GM21619 (cell line): ENCODE results near the gene ARL16.

Experiments used
- ATAC-seq: cut with Tn5 transposase; IDR thresholded peaks from one replicate; pipeline ENCODE4 v1.9.1; 2021; ENCODE audit not compliant: unreplicated experiment

The ARL16 gene

GRCh38 chr17:81713004-81713555 is 29.5 kb upstream of the ARL16 start:
- ATAC-seq = no peak

- peak; percentile 14 for ATAC-seq
These were observed 28.9 kb upstream of the ARL16 start for GRCh38 chr17:81712468-81713003.

GRCh38 chr17:81711814-81712467 is 28.3 kb upstream of the ARL16 start, which contains the start of gene SLC25A10:
SLC25A10 (plus strand) TSS chr17:81712284; CDS start chr17:81712427, 143 bp downstream.
- peak; percentile 65 for ATAC-seq

- ATAC-seq = no peak
These were observed 27.1 kb upstream of the ARL16 start for GRCh38 chr17:81710514-81711308.

GRCh38 chr17:81708739-81709185 is 25.2 kb upstream of the ARL16 start:
- no peak for ATAC-seq

DNA sequence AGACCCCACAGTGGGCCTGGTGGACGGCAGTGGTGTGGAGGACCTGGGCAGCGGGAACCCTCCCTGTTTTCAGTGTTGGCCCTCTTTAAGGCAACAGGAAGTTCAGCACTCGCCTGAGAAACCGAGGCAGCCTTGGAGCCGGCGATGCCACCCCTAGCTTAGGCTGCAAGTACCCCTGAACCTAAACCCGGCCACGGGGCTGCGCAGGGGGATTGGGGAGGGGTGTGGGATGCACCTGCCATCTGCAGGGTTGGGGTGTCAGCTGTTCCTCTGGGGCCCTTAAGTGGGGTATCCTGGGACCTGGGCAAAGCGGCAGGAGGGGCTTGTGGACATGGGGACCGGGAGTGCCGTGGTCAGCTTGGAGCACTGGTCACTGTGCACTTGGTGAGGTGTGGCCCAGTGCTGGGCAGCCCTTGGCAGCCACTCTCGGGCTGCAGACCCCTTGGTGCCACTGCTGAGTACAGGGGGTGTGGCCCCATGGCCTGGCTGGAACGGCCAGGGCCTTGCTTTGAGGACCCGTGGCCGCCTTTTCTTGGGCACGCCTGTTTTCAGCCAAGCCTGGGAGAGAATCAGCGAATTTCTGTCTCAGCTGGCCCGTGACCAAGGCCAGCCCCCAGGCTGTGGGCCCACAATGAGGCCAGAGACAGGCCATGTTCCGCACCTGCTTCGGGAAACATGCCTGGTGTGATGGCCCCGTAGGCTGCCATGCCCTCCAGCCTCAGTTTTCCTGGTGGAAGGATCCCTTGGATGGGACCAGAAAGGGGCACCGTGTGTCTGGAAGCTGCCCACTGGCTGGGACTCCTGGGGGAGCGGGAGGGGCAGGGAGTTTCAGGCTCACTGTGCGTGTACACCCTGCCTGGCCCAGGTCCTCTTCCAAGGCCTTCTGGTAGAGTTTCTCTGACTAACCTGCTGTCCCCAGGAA is 24.4 kb upstream of the ARL16 start:
- no peak for ATAC-seq

DNA sequence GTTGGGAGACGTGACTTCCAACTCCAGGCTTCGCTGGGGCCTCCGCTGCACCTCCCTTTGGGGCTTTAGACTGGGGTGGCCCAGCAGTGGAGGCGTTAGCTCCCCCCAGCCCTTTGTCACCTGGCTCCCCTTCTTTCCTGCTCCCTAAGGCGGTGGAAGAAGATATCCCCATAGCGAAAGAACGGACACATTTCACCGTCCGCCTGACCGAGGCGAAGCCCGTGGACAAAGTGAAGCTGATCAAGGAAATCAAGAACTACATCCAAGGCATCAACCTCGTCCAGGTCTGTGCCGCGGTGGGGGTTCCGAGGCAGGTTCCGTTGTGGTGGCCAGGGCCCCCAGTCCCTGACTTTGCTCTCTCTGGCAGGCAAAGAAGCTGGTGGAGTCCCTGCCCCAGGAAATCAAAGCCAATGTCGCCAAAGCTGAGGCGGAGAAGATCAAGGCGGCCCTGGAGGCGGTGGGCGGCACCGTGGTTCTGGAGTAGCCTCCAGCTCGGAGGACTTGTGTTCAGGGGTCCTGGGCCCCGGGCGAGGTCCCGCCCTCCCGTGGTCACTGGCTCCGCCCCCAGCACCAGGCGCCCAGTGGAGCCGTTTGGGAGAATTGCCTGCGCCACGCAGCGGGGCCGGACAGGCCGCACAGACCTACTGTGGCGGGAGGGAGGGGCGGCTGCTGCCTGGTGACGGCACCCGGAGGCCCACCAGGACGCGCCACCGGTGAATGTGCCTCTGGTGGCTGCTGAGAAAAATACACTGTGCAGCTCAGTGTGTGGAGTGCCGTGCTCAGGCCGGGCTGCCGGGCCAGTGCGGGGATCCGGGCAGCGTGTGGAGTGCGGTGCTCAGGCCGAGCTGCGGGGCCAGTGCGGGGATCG is 23.4 kb upstream of the ARL16 start:
- no peak for ATAC-seq

DNA sequence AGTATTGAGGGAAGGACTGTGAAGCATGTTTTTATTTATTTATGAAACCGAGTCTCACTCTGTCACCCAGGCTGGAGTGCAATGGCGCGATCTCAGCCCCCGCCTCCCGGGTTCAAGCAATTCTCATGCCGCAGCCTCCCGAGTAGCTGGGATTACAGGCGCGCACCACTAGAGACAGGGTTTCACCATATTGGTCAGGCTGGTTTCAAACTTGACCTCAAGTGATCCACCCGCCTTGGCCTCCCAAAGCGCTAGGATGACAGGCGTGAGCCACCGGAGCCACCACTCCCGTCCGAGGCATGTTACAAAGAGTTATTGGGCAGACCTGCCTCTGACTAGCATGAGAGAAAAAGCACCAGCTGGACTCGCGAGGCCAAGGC is 22.6 kb upstream of the ARL16 start:
- ATAC-seq = no peak

GRCh38 chr17:81705518-81706231 is 22.1 kb upstream of the ARL16 start:
- no peak for ATAC-seq

- no peak for ATAC-seq
These were observed 20.4 kb upstream of the ARL16 start for GRCh38 chr17:81703747-81704654.

DNA sequence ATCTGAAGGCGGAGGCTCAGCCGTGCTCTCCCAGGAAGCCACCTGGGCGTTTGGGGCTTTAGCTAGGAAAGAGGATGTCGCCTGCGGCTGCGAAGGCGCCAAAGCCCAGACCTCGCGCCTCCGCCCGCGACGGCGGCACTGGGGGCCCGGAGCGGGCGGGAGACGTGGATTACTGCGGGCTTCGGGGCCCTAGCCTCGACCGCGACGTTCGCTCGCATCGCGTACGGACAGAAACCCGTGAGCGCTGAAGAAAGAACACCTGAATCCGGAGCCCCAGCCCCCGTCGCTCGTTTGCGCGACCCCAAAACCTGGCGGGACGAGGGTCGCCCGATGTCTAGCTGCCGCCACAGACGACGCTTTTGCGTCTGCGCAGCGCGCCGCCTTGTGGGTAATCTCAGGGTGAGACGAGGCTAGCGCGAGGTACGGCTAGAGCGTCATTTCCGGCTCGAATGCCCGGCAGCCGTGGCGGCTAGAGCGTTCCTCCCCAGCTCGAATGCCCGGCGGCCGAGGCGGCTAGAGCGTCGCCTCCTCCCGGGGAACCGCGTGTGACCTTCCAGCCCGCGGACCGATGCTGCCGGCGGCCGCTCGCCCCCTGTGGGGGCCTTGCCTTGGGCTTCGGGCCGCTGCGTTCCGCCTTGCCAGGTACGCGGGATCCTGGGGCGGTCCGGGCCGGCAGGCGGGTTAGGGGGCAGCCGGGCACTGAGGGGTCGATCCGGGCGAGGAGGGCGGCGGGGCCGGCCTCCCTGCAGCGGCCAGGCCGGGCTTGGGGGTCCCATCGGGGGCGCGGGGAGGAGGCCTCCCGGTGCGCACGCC is 19.5 kb upstream of the ARL16 start, which contains the start of gene MRPL12:
MRPL12 (plus strand) TSS at position 434 of the 813 bp plus-strand sequence; CDS start at position 569, 135 bp downstream.
- peak; percentile 83 for ATAC-seq

DNA sequence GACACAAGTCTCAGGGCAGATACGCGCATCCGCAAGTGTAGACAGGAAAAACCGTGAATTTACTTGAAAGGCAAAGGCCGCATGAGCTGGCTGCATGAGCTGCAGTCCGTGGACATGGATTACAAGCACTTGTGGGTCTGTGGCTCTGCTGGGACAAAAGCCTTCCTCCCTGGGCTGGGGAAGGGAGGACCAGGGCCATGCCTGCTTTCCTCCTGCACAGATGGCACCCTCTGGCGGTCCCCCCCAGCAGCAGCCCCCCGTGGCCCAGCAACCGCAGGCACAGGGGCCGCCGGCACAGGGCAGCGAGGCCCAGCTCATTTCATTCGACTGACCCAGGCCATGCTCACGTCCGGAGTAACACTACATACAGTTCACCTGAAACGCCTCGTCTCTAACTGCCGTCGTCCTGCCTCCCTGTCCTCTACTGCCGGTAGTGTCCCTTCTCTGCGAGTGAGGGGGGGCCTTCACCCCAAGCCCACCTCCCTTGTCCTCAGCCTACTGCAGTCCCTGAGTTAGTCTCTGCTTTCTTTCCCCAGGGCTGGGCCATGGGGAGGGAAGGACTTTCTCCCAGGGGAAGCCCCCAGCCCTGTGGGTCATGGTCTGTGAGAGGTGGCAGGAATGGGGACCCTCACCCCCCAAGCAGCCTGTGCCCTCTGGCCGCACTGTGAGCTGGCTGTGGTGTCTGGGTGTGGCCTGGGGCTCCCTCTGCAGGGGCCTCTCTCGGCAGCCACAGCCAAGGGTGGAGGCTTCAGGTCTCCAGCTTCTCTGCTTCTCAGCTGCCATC is 17.9 kb upstream of the ARL16 start:
- ATAC-seq = no peak

GRCh38 chr17:81700353-81701287 is 17.0 kb upstream of the ARL16 start:
- no peak for ATAC-seq

DNA sequence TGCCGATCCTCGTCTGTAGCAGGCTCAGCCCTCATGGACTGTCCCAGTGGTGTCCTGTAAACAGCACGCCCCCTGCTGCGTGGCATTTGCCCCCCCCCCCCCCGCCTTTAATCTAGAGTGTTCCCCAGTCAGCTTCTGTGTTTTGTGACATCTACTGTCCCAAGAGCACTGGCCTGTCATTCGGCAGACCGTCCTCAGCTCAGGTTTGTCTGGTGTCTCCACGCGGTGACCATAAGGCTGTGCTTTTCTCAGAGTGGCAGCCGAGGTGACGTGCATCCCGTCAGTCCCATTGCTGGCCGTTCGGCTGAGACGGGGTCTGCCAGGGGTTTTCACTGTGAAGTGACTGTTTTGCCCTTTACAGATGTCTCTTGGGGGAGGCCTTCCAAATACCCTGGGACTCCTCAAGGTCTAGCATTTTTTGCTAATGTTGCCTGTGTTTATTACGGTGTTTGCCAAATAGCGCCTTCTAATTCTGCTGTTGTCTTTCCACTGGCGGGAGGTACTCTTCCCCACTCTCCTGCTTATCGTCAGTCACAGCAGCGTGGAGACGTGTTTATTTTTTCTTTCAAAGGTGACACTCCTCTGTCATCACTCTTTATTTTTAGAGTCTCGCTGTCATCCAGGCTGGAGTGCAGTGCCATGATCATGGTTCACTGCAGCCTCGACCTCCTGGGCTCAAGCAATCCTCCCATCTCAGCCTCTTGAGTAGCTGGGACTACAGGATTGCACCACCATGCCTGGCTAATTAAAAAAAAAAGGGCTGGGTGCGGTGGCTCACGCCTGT is 13.9 kb upstream of the ARL16 start:
- no peak for ATAC-seq
